GM13976 (cell line): ENCODE measurements around the gene RBM47.
"Not testable (repeated sequence)": the region's sequence is repeated elsewhere in the genome, so short reads cannot be mapped to it uniquely, and the experiment has no call there.

Experiments
- DNase-seq: peaks from one replicate; pipeline ENCODE4 v3.0.0; 2012; ENCODE audit warnings: low spot score
- in situ Hi-C: fragments of 300-500 bp; cut with MboI; formaldehyde crosslinking; loops from one replicate; pipeline ENCODE4 v1.12.0; 2022; ENCODE audit warnings: low sequenced_read_pairs, mixed read lengths, inconsistent platforms; ENCODE audit not compliant: unreplicated experiment
- TF ChIP-seq, protein P1 (sequence below): IDR thresholded peaks from 2 replicates; pipeline ENCODE4 v1.5.1; 2012; ENCODE audit warnings: borderline replicate concordance, mild to moderate bottlenecking; ENCODE audit not compliant: insufficient read depth; ENCODE audit errors: extremely low read depth, missing control alignments, control extremely low read depth

The RBM47 gene

DNA sequence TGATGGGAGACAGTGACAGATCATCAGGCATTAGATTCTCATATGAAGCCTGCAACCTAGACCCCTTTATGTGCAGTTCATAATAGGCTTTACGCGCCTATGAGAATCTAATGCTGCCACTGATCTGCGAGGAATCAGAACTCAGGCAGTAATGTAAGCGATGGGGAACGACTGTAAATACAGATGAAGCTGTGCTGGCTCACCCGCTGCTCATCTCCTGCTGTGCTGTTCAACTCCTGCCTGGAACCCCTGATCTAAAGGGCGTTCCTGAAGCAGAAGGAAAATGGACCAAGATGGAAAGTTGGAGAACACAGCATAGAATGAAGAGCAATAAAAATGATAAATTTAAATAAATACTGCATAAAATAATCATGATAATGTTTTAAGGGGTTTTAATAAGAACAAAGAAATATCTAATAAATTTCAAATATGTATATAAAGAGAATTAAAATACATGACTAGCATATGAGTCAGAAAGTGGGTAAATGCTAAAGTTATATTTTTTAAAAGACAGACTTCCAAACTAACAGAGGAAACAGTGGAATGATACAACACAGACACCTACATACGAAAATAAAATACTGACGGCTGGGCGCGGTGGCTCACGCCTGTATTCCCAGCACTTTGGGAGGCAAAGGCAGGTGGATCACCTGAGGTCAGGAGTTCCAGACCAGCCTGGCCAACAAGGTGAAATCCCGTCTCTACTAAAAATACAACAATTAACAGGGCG is 59.2 kb downstream of the RBM47 start:
- TF ChIP-seq, protein P1, sequence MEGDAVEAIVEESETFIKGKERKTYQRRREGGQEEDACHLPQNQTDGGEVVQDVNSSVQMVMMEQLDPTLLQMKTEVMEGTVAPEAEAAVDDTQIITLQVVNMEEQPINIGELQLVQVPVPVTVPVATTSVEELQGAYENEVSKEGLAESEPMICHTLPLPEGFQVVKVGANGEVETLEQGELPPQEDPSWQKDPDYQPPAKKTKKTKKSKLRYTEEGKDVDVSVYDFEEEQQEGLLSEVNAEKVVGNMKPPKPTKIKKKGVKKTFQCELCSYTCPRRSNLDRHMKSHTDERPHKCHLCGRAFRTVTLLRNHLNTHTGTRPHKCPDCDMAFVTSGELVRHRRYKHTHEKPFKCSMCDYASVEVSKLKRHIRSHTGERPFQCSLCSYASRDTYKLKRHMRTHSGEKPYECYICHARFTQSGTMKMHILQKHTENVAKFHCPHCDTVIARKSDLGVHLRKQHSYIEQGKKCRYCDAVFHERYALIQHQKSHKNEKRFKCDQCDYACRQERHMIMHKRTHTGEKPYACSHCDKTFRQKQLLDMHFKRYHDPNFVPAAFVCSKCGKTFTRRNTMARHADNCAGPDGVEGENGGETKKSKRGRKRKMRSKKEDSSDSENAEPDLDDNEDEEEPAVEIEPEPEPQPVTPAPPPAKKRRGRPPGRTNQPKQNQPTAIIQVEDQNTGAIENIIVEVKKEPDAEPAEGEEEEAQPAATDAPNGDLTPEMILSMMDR: no peak
- DNase-seq: no peak
- in situ Hi-C loops: no loop called here

DNA sequence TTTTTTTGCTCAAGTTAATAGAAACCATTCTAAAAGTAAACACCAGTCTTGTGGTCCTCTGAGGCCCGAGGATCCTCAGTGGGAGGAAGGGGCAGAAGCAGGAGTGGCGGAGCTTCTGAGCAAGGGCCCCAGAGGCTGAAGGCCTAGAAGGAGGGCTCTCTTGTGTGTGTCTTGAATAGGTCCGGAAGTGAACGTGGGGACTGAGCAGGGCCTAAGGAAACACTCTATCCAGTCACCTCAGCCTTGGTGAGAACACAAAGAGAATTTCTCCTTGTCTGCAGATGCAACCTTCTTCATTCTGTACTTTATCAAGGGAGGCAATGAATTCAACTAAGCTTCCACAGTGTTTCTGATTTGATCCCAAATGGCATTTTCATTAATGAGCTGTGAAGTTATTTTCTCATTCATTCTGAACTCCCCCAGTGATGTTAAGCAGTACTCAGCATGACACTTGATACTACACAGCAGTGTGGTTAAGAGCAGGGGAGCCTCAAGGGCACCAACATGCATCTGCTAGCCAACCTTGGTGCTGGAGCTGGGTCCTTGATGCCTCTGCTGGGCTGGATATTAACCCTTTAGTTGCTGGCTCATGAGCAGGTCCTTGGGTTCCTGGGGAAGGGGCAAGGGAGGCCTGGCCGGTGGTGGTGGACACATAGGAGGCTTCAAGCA is 64.7 kb downstream of the RBM47 start:
- no peak for DNase-seq
- in situ Hi-C loops: no loop called here
- TF ChIP-seq, protein P1: no peak

DNA sequence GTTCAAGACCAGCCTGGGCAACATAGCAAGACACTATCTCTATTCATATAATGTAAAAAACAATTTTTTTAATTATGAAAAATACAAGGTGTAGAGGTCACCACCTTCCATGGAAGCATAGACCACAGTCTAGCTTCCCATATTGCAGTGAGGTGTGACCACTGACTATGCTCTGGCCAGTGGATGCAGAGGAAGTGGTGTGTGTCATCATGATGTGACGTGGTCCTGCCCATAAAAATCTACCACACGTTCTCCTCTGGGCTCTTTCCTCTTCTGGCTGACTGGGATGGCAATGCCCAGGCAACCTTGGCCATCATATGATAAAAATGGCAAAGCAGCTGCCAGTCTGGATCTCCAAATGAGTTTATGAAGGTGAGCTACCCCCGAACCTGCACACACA is 65.7 kb downstream of the RBM47 start:
- TF ChIP-seq, protein P1: no peak
- no peak for DNase-seq
- in situ Hi-C loops: no loop called here

DNA sequence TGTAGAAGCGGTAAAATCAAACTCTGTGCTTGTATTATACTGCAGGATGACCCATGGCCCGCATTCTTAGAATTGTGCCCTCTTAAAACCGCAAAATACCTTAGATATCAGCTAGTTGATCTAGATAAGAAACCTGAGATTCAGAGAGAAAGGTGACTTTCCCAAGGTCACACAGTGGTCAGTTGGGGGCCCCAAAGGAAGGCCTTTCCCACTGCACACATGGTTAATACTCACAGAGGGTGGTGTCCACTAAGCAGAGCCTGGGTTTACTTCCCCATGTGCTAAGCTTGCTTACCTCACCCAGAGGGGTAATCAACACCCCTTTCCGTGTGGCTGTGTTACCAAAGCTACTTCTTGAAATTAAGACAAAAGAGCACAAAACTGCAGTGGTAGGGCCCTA is 66.3 kb downstream of the RBM47 start:
- TF ChIP-seq, protein P1: no peak
- in situ Hi-C loops: no loop called here
- no peak for DNase-seq

DNA sequence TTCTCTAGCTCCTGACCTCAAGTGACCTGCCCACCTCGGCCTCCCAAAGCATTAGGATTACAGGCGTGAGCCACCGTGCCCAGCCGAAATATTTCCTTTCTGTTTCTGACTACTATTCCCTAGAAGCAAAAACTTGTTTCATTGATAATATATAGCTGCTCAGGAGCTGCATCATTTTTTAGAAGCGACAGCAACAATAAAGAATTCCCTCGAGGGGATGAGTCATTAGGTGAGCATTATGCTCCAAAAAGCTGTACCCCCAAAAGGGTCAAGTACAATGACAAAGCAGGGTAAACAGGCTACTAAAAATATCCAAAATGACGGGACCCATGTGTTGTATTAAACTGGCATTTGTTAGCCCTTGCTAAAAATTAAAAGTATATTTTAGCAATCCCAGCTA is 67.0 kb downstream of the RBM47 start:
- TF ChIP-seq, protein P1: no peak
- in situ Hi-C loops: no loop called here
- no peak for DNase-seq

DNA sequence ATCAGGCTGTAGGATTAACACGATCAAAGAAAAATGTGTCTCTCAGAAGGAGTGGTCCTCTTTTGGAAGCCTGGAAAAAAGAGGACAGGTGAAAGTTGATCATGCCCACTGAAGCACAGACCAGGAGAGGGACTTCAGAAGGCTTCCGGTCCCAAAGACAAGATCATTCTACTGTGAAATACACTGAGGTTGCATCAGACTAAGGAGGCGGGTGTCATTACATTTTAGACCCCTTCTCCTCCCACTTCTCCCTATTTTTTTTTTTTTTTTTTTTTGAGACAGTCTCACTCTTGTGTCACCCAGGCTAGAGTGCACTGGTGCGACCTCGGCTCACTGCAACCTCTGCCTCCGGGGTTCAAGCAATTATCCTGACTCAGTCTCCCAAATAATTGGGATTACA is 67.5 kb downstream of the RBM47 start:
- DNase-seq: no peak
- in situ Hi-C loops: no loop called here
- TF ChIP-seq, protein P1: no peak

DNA sequence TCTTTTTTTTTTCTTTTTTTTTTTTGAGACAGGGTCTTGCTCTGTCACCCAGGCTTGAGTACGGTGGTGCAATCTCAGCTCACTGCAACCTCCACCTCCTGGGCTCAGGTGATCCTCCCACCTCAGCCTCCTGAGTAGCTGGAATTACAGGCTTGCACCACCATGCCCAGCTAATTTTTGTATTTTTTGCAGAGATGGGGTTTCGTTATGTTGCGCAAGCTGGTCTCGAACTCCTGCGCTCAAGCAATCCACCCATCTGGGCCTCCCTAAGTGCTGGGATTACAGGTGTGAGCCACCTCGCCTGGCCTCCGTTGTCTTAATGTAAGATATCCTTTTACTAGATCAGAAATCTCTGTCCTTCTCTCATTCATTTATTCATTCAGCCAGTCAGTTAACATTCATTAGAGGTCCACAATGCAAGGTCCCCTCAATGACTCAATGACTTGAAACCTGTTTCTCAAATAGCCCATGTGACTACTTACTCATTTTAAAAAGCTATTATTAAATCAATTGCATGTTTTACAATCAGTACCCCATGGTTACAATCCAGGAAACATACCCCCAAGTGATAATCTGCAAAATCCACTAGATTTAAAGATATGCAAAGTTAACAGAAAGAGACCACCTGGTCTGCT is 68.0 kb downstream of the RBM47 start:
- in situ Hi-C loops, DNase-seq: not testable (repeated sequence)
